Measurements from ENCODE around the gene GCH1.

GCH1 gene, protein sequence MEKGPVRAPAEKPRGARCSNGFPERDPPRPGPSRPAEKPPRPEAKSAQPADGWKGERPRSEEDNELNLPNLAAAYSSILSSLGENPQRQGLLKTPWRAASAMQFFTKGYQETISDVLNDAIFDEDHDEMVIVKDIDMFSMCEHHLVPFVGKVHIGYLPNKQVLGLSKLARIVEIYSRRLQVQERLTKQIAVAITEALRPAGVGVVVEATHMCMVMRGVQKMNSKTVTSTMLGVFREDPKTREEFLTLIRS

GRCh38 chr14:54902521-54903420, at the start of gene GCH1:
Gene GCH1 (minus strand): TSS chr14:54902826. CDS start chr14:54902663, 163 bp downstream.
- H3K4me1 ChIP-seq, result peaks cover 4% of the 10 kb centered on the region; the same call in 1 of the 2 replicates
- peak within 1 kb of the TSS; percentile 86 for H3K4me3 ChIP-seq
- peak; percentile 70 to 88 for DNase-seq (ENCODE audit: low spot score in 2 of 2)
- H3K27me3 ChIP-seq (ENCODE audit: low read depth), result no peaks in the 10 kb centered on the region
- in situ Hi-C loops (cut with MboI; ENCODE audit: low sequenced_read_pairs), result no loop called here
- no peaks in the 10 kb centered on the region for H3K36me3 ChIP-seq (replicated peaks)
- H3K9me3 ChIP-seq, result no peaks in the 10 kb centered on the region

- Histone ChIP-seq H3K27me3 (ENCODE audit: low read depth) (no peaks in the 10 kb centered on the region), H3K36me3 (replicated peaks) (peaks cover 15% of the 10 kb centered on the region), H3K9me3 (no peaks in the 10 kb centered on the region), H3K4me3 (no peak overlapping the region), H3K4me1 (no peaks in the 10 kb centered on the region)
- in situ Hi-C loops (cut with MboI; ENCODE audit: low sequenced_read_pairs), result no loop called here
- no peak for DNase-seq (ENCODE audit: low spot score in 2 of 2)
Observed at GRCh38 chr14:54947230-54947629, 44.6 kb upstream of the GCH1 start.

DNA sequence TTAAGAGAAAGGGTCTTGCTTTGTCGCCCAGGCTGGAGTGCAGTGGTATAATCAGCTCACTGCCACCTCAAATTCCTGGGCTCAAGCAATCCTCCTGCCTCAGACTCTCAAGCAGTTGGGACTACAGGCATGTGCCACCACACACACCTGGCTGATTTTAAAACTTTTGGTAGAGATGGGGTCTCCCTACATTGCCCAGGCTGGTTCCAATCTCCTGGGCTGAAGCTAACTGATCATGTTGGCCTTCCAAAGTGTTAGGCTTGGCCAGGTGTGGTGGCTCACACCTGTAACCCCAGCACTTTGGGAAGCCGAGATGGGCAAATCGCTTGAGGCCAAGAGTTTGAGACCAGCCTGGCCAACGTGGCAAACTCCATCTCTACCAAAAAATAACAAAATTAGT, 43.9 kb upstream of the GCH1 start:
- Histone ChIP-seq H3K36me3 (replicated peaks) (peaks cover 11% of the 10 kb centered on the region), H3K9me3 (no peaks in the 10 kb centered on the region), H3K4me1 (peaks cover 3% of the 10 kb centered on the region), H3K27me3 (ENCODE audit: low read depth) (no peaks in the 10 kb centered on the region), H3K4me3 (no peak overlapping the region)
- DNase-seq (ENCODE audit: low spot score in 2 of 2), result no peak
- in situ Hi-C loops (cut with MboI; ENCODE audit: low sequenced_read_pairs), result no loop called here

DNA sequence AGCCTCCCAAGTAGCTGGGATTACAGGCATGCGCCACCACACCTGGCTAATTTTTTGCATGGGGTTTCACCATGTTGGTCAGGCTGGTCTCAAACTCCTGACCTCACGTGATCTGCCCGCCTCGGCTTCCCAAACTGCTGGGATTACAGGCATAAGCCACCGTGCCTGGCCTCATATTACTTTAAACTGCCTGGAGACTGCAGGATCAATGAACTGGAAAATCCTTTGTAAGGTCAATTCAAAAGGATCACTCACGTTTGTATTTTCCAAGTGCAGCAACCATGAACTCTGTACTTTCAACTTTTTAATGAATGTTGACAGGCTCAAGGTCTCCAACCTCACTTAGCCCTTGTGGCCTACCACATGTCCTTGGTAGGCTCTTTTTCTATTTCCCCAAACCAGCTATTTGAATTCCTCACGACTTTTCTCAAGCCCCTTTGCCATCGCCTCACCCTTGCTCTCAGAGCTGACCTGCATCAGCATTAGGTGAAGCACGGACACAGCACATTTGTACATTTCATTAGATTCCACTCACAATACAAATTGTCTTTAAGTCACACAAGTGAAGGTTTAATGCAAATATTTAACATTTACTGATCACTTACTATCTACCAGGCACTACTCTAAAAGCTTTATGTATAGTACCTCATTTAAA, 42.2 kb upstream of the GCH1 start:
- peaks cover 12% of the 10 kb centered on the region for H3K4me1 ChIP-seq
- H3K27me3 ChIP-seq (ENCODE audit: low read depth), result no peaks in the 10 kb centered on the region
- H3K9me3 ChIP-seq, result no peaks in the 10 kb centered on the region
- DNase-seq (ENCODE audit: low spot score in 2 of 2), result no peak
- H3K36me3 ChIP-seq (replicated peaks), result peaks cover 18% of the 10 kb centered on the region
- in situ Hi-C loops (cut with MboI; ENCODE audit: low sequenced_read_pairs), result no loop called here
- no peak overlapping the region for H3K4me3 ChIP-seq

DNA sequence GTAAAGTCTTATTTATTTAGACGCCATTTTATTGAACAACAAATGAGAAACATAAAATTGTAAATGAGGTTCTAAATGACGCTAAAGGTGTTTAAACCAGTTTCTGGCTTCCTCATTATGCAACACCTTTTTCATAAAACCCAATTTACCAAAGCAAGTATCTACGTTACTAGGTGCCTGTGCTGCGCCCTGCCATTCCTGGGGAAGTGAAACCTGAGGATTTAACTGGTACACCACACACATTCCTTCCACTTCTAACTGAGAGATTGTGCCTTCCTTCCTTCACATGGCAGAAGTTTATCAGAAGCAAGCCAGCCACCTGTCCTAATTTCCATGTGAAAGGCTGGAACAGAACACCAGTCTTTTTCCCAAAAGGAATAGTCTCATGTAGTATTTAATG, 40.3 kb upstream of the GCH1 start:
- Histone ChIP-seq H3K27me3 (ENCODE audit: low read depth) (no peaks in the 10 kb centered on the region), H3K36me3 (replicated peaks) (peaks cover 13% of the 10 kb centered on the region), H3K9me3 (no peaks in the 10 kb centered on the region), H3K4me1 (peaks cover 12% of the 10 kb centered on the region), H3K4me3 (no peak overlapping the region)
- in situ Hi-C loops (cut with MboI; ENCODE audit: low sequenced_read_pairs), result no loop called here
- no peak for DNase-seq (ENCODE audit: low spot score in 2 of 2)

DNA sequence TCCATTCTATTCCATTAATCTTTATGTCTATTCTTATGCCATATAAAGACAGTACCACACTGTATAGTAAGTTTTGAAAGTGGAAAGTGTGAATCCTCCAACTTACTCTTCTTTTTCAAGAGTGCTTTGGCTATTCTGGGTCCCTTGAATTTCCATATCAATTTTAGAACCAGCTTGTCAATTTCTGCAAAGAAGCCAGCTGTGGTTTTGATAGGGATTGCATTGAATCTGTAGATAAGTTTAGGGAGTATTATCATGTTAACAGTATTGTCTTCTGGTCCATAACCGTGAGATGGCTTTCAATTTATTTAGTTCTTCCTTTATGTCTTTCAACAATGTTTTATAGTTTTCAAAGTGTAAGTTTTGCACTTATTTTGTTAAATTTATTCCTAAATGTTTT, 34.2 kb upstream of the GCH1 start:
- no peaks in the 10 kb centered on the region for H3K9me3 ChIP-seq
- in situ Hi-C loops (cut with MboI; ENCODE audit: low sequenced_read_pairs), result no loop called here
- H3K27me3 ChIP-seq (ENCODE audit: low read depth), result no peaks in the 10 kb centered on the region
- DNase-seq (ENCODE audit: low spot score in 2 of 2), result no peak
- no peak overlapping the region for H3K4me3 ChIP-seq
- H3K36me3 ChIP-seq (replicated peaks), result peaks cover 10% of the 10 kb centered on the region
- peaks cover 12% of the 10 kb centered on the region for H3K4me1 ChIP-seq

DNA sequence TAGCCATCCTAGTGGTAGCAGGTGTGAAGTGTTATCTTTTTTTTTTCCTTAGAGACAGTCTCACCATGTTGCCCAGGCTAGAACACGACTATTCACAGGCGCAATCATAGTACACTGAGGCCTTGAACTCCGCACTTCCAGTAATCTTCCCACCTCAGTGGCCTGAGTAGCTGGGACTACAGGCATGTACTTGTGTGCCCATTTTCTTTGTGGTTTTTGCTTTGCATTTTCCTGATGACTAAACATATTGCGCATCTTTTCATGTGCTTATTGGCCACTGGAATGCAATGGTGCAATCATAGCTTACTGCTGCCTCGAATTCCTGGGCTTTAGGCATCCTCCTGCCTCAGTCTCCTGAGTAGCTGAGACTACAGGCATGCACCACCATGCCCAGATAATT, 33.3 kb upstream of the GCH1 start:
- DNase-seq (ENCODE audit: low spot score in 2 of 2), result no peak
- Histone ChIP-seq H3K36me3 (replicated peaks) (peaks cover 10% of the 10 kb centered on the region), H3K9me3 (no peaks in the 10 kb centered on the region), H3K4me3 (no peak overlapping the region), H3K4me1 (peaks cover 5% of the 10 kb centered on the region; the same call in 1 of the 2 replicates), H3K27me3 (ENCODE audit: low read depth) (no peaks in the 10 kb centered on the region)
- in situ Hi-C loops (cut with MboI; ENCODE audit: low sequenced_read_pairs), result no loop called here

DNA sequence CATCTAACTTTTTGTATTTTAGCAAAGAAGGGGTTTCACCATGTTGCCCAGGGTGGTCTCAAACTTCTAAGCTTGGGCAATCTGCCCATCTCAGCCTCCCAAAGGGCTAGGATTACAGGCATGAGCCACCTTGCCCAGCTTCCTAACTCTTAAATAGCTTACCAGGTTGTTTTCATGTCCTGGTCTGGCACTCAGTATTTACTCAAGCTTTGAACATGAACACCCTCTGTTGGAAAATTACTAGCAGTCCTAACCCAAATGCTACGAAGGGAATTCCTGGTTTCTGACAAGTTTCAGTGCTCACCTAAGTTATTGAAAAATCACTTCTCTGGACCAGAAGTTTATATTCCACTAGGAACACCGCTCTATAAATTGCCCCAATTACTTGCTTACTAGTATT, 32.5 kb upstream of the GCH1 start:
- no peak overlapping the region for H3K4me3 ChIP-seq
- in situ Hi-C loops (cut with MboI; ENCODE audit: low sequenced_read_pairs), result no loop called here
- H3K27me3 ChIP-seq (ENCODE audit: low read depth), result no peaks in the 10 kb centered on the region
- H3K4me1 ChIP-seq, result no peaks in the 10 kb centered on the region
- H3K9me3 ChIP-seq, result no peaks in the 10 kb centered on the region
- peaks cover 5% of the 10 kb centered on the region for H3K36me3 ChIP-seq (replicated peaks)
- no peak for DNase-seq (ENCODE audit: low spot score in 2 of 2)

GRCh38 chr14:54933006-54933405, 30.4 kb upstream of the GCH1 start:
- Histone ChIP-seq H3K4me1 (no peaks in the 10 kb centered on the region), H3K36me3 (replicated peaks) (no peaks in the 10 kb centered on the region; the same call in none of the 2 replicates), H3K4me3 (no peak overlapping the region), H3K9me3 (no peaks in the 10 kb centered on the region), H3K27me3 (ENCODE audit: low read depth) (no peaks in the 10 kb centered on the region)
- in situ Hi-C loops (cut with MboI; ENCODE audit: low sequenced_read_pairs), result no loop called here
- DNase-seq (ENCODE audit: low spot score in 2 of 2), result no peak

GRCh38 chr14:54931598-54932340, 29.1 kb upstream of the GCH1 start:
- no peaks in the 10 kb centered on the region; the same call in 1 of the 2 replicates for H3K36me3 ChIP-seq (replicated peaks)
- no peaks in the 10 kb centered on the region for H3K27me3 ChIP-seq (ENCODE audit: low read depth)
- DNase-seq (ENCODE audit: low spot score in 2 of 2), result no peak
- H3K9me3 ChIP-seq, result no peaks in the 10 kb centered on the region
- in situ Hi-C loops (cut with MboI; ENCODE audit: low sequenced_read_pairs), result no loop called here
- no peak overlapping the region for H3K4me3 ChIP-seq
- H3K4me1 ChIP-seq, result no peaks in the 10 kb centered on the region

- H3K9me3 ChIP-seq, result no peaks in the 10 kb centered on the region
- H3K4me3 ChIP-seq, result no peak overlapping the region
- H3K27me3 ChIP-seq (ENCODE audit: low read depth), result no peaks in the 10 kb centered on the region
- no peaks in the 10 kb centered on the region for H3K4me1 ChIP-seq
- DNase-seq (ENCODE audit: low spot score in 2 of 2), result no peak
- no peaks in the 10 kb centered on the region; the same call in 1 of the 2 replicates for H3K36me3 ChIP-seq (replicated peaks)
- in situ Hi-C loops (cut with MboI; ENCODE audit: low sequenced_read_pairs), result no loop called here
Observed at GRCh38 chr14:54931101-54931500, 28.5 kb upstream of the GCH1 start.

DNA sequence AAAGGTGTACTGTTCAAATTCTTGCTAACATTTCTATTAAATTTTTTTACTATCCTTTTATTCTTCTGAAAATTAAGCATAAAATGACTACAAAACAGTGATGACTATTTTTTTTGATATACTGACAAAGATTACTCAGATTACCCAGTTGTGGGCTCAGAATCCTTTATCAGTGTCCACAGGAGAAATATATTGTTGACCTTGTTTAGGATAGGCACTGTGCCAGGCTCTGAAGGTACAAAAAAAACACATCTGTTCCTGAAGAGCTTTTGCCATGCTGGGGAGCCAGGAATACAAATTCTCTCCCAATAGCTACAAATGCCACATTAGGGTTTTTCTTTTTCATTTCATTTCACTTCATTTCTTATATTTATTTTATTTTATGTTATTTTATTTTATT, 26.9 kb upstream of the GCH1 start:
- no peaks in the 10 kb centered on the region for H3K9me3 ChIP-seq
- H3K36me3 ChIP-seq (replicated peaks), result no peaks in the 10 kb centered on the region; the same call in 1 of the 2 replicates
- in situ Hi-C loops (cut with MboI; ENCODE audit: low sequenced_read_pairs), result no loop called here
- no peaks in the 10 kb centered on the region for H3K4me1 ChIP-seq
- DNase-seq (ENCODE audit: low spot score in 2 of 2), result no peak
- no peak overlapping the region for H3K4me3 ChIP-seq
- H3K27me3 ChIP-seq (ENCODE audit: low read depth), result no peaks in the 10 kb centered on the region

DNA sequence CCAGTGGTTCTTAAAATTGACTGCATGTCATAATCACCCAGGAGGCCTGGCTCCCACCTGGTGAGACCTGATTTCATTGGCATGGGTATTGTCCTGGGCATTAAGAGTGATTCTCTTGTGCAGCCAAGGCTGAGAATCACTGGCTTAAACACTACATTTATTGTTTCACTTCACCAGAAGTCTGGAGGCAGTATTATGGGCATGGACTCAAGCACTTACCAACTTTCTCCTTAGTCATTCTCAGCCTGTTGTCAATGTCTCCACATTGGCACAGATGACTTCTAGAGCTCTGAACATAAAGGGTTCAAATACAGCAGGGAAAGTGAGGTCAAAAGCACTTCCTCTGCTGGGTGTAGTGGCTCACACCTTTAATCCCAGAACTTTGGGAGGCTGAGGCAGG, 25.6 kb upstream of the GCH1 start:
- no peaks in the 10 kb centered on the region for H3K9me3 ChIP-seq
- H3K4me3 ChIP-seq, result no peak overlapping the region
- H3K4me1 ChIP-seq, result no peaks in the 10 kb centered on the region
- no peaks in the 10 kb centered on the region; the same call in 1 of the 2 replicates for H3K36me3 ChIP-seq (replicated peaks)
- DNase-seq (ENCODE audit: low spot score in 2 of 2), result no peak
- in situ Hi-C loops (cut with MboI; ENCODE audit: low sequenced_read_pairs), result no loop called here
- H3K27me3 ChIP-seq (ENCODE audit: low read depth), result no peaks in the 10 kb centered on the region
